A673 (cell line): Measurements from ENCODE around the gene ZNG1B.
"Not testable (repeated sequence)": the region's sequence is repeated elsewhere in the genome, so short reads cannot be mapped to it uniquely, and the experiment has no call there.

Experiments
- CTCF ChIP-seq: fragments of 300-800, 200-600 bp; sonication (generic); conservative IDR thresholded peaks from 2 replicates; pipeline ENCODE4 v1.5.1; 2017; ENCODE audit warnings: low read depth, mild to moderate bottlenecking, antibody characterized with exemption, low read length, moderate library complexity, mixed read lengths
- EZH2 ChIP-seq: fragments of 200-600 bp; sonication (generic); IDR thresholded peaks from 2 replicates; pipeline ENCODE4 v1.6.1; 2017; ENCODE audit warnings: borderline replicate concordance, low read depth, mild to moderate bottlenecking, mixed read lengths, antibody characterized with exemption, low read length; ENCODE audit not compliant: poor library complexity, severe bottlenecking

- not testable (repeated sequence) for TF ChIP-seq CTCF, EZH2
These were observed 91.4 kb downstream of the ZNG1B start for GRCh38 chr2:113528904-113529303.
